ENCODE results near the gene GALP.

- TF ChIP-seq CTCF (IDR thresholded peaks at IDR 0.05) (no peak), POLR2A (IDR thresholded peaks at IDR 0.05) (no peak), POLR2AphosphoS5 (IDR thresholded peaks at IDR 0.05; ENCODE audit: insufficient read depth in 1 of 2, low read depth in 1 of 2) (no peak)
These were observed 14.0 kb downstream of the GALP start for GRCh38 chr19:56189785-56190184.

Data from vagina (tissue), 2 donors.